ENCODE data around the gene COL5A1.
A peak's percentile ranks its signal among the peaks of the same experiment; 100 is the strongest.

The COL5A1 gene

DNA sequence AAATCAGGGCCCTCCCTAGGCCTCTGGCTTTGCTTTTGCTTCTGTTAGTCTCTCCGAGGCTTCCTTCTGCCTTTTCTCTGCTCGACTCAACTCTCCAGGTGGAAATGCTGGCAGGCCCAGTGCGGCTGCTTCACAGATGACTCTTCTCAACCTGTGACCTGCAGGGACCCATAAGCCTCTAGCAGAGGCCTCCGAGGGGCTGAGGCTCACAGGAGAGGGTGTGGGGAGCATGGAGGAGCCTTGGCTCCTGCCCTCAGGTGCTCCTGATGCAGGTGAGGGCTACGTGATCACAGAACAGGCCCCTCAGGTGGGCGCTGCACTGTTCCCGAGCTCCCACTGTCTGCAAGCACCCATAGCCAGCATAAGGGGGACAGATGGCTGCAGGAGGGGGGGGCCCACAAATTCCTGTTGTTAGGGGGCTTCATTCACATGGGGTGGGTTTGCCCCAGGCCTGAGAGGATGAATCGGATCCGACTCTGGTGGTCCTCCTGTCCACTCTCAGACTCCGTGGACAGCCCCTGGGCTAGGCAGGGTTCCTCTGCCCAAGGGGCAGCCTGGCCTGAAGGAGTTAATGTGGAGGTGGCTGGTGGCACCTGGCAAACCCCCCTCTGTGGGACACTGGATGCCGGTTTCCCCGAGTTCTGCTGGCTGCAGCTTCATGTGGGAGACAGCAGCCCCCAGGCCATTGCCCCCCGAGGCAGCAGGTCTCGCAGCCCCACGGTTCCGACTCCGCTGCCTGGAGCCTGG is 228.1 kb downstream of the COL5A1 start:
- DNase-seq, result no peak

GRCh38 chr9:134870301-134870694 is 228.7 kb downstream of the COL5A1 start:
- no peak for DNase-seq

DNA sequence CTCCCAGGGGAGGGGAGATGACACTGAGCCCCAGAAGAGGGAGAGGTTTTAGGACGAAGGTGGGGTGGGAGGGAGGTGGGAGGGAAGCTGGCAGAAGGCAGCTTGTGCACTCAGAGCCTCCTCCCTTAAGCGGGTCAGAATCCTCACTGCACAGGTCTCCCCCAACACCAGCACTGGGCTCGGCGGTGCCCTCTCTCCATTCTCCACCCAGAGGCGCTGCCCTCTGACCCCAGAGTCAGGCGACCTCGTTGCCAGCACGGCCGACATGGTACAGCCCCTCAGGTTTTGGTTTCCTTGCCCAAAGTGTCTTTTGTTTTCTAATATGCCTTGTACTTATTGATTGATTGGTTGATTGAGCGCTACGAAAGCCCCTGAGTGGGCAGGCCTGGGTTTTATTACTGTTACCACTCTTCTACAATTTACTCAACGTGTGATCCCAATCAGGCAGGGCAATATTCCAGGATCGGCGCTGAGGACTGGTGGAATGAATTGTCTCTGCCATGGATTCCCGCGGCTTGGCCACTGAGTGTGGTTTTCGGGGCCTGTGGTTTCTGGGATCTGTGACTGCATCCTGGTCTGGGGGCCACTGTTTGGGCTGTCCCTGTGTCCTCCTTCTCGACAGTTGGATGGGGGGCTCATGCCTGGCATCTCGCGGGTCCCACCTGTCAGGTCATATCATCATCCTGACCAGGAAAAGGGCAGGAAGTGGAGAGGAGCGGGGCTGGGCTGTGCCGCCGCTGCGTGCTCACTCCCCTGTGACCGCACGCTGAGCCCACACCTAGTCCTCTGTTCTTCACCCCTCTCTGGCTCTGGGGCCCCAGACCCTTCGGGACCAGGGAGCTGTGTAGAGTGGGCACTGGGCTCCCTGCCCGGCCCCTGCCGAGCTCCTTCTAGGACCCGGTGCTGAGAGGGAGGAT is 229.4 kb downstream of the COL5A1 start:
- DNase-seq, result no peak

GRCh38 chr9:134871697-134872340 is 230.2 kb downstream of the COL5A1 start:
- DNase-seq, result no peak

- no peak for DNase-seq
Measured at GRCh38 chr9:134872482-134873231, 231.1 kb downstream of the COL5A1 start.

GRCh38 chr9:134875371-134875770 is 233.8 kb downstream of the COL5A1 start:
- DNase-seq, result no peak

DNA sequence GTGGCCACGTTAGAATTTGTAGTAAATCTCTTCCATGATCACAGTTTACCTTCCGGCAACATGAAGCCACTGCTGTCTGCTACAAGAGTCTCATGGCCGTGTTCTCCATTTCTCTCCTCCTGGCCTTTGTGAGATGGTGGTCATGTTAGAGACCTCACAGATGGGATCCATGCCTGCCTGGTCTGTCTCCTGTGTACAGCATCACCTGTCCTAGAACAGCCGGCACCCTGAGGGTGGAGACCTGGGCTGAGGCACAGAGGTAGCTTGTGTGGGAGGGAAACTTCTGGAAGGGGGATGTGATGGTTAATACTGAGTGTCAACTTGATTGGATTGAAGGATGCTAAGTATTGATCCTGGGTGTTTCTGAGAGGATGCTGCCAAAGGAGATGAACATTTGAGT is 235.9 kb downstream of the COL5A1 start:
- DNase-seq, result peak in 1 of 2 experiments; percentile 5

DNA sequence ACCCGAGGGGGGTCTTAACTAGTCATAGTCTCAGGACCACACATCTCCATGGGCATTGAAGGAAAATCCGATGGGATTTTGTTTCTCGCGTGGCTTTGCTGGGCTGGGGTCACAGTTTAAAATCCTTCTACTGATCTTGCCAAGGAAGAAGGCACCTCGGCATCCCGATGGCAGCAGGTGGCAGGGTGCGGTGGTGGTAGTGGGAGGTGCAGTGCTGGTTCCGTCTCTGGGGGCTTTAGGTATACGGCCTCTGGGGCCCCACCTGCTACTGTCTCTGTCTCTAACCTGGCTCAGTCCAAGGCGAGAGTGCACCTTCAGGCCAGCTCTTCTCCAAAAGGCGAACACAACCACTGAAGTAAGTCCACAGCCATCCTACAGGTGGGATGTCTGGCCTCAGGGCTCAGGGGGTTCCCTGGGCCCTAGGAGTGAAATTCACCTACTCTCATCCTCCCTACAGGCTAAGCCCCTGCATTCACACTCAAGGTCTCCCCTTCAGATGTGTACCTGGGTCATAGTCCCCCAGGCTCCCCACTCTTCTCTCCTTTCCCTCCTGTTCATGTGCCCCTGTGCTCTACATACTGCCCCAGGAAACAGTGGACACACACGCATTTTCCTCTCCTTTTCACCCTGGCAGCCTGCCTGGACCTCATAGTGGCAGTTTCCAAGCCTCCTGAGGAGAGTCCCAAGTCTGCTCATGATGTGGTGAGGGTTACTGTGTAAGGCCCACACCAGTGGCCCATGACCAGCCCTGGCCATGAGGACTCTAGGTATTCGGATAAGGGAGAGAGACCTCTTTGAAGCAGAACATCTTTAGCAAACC is 238.3 kb downstream of the COL5A1 start:
- DNase-seq, result peak in 1 of 2 experiments; percentile 1

DNA sequence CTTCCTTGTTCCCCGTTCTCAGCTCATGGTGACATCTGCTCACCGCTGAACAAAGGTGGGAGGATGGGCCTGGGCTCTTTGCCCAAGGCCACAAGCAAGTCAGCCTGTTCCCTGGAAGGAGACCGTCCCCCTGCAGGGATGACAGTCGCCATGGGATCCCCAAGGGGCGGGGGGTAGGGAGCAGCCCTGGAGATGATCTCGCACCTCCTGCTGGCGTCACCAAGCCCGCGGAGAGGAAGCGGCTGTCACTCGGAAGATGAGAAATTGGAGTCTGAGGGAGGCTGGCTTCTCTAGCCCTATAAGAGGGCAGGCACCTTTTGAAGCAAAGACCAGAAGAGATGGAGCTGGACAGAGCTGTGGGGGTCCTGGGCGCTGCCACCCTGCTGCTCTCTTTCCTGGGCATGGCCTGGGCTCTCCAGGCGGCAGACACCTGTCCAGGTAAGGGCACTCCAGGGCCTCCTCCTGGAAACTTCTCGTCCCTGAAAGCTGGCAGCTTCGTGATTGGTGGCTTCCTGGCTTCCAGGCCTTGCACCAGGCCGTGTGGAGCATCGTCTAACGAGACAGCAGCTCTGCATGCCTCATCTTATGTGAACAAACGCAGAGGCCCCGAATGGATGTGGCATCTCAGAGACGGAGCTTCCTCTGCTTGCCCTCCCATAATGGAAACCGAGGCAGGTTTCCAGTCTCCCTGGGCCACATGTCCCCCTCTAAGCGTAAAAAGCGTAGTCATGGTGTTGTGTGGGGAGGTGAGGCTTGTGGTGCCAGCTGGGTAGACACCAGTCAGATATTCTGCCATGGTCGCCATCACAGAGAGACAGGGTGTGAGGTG is 239.1 kb downstream of the COL5A1 start, which contains the start of gene FCN2:
Gene FCN2, plus strand, starts transcription at position 327 of the 829 bp plus-strand sequence. Its CDS starts 12 bp downstream, at position 339.
- DNase-seq, result peak in 1 of 2 experiments; percentile 1

GRCh38 chr9:134881313-134881670 is 239.7 kb downstream of the COL5A1 start:
- DNase-seq, result peak in 1 of 2 experiments; percentile 1

- no peak for DNase-seq
Measured at GRCh38 chr9:134882204-134882785, 240.7 kb downstream of the COL5A1 start.

GRCh38 chr9:134883040-134883782 is 241.6 kb downstream of the COL5A1 start:
- DNase-seq, result no peak

- no peak for DNase-seq
Measured at GRCh38 chr9:134884492-134884891, 242.9 kb downstream of the COL5A1 start.

DNA sequence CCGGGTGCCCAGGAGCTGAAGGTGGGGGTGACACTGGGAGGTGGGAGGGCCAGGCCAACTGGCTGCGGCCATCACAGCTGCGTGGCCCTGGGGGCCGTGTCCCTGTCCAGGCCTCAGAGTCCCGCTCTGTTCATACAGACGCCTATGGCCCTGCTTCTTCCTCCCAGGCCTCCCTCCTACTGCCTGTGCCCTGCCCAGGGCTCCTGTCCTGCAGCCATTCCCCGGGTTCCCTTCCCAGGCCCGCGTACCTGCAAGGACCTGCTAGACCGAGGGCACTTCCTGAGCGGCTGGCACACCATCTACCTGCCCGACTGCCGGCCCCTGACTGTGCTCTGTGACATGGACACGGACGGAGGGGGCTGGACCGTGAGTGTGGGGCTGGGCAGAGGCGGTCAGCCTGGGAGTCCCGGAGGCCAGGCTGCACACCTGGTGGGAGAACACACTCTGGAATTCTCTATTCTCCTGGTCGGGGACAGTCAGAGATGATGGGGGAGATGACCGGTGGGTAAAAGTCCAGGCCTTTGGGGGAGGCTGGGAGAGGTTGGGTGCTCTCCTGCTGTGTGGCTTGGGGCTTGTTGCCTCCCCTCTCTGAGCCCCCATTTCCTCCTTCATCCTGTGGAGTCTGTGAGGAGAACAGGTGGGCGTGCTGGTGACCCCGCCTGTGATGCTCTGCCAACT is 243.5 kb downstream of the COL5A1 start:
- DNase-seq, result no peak

GRCh38 chr9:134885679-134886412 is 244.2 kb downstream of the COL5A1 start:
- DNase-seq, result peak in 1 of 2 experiments; percentile 4

GRCh38 chr9:134886413-134886913 is 244.9 kb downstream of the COL5A1 start:
- DNase-seq, result peak in 1 of 2 experiments; percentile 4

GRCh38 chr9:134887219-134887618 is 245.6 kb downstream of the COL5A1 start:
- DNase-seq, result no peak
